MM.1S (cell line): ENCODE data around the gene ALDOB.

Experiments used
- EZH2 ChIP-seq: fragments of 300-600 bp; sonication (generic); optimal IDR thresholded peaks from 2 replicates; pipeline ENCODE3; 2017; ENCODE audit warnings: low read depth, mild to moderate bottlenecking, antibody characterized with exemption, low read length, mixed read lengths
- TF ChIP-seq, protein P1 (sequence below): fragments of 300-600 bp; sonication (generic); IDR thresholded peaks from 2 replicates; pipeline ENCODE4 v1.5.1; 2016; ENCODE audit warnings: antibody characterized with exemption, low read length, mixed read lengths

- TF ChIP-seq, protein P1, sequence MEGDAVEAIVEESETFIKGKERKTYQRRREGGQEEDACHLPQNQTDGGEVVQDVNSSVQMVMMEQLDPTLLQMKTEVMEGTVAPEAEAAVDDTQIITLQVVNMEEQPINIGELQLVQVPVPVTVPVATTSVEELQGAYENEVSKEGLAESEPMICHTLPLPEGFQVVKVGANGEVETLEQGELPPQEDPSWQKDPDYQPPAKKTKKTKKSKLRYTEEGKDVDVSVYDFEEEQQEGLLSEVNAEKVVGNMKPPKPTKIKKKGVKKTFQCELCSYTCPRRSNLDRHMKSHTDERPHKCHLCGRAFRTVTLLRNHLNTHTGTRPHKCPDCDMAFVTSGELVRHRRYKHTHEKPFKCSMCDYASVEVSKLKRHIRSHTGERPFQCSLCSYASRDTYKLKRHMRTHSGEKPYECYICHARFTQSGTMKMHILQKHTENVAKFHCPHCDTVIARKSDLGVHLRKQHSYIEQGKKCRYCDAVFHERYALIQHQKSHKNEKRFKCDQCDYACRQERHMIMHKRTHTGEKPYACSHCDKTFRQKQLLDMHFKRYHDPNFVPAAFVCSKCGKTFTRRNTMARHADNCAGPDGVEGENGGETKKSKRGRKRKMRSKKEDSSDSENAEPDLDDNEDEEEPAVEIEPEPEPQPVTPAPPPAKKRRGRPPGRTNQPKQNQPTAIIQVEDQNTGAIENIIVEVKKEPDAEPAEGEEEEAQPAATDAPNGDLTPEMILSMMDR: no peak
- no peak for TF ChIP-seq EZH2
Observed at GRCh38 chr9:101417389-101417788, 18.2 kb downstream of the ALDOB start.
